ENCODE results near the gene PRRG3. TPM values are rescaled to one million over a fixed set of nuclear protein-coding genes. Genes with fewer than 3 reads are reported as not detected.

PRRG3 gene
- polyA plus RNA-seq, 3 donors: not detected

- intact Hi-C loops (cut with micrococcal nuclease): no loop called here
- no peaks in the 10 kb centered on the region for H3K36me3 Mint-ChIP-seq
- Histone ChIP-seq H3K4me1 (ENCODE audit: control insufficient read depth in 1 of 2, insufficient read depth in 2 of 2, low read length in 2 of 2) (peaks cover 6% of the 10 kb centered on the region in 2 donors), H3K9ac (ENCODE audit: insufficient read depth, low read length, poor library complexity, severe bottlenecking) (no peak overlapping the region), H3K27ac (ENCODE audit: low read depth in 1 of 2, low read length in 2 of 2) (no peak overlapping the region), H3K4me3 (replicated peaks in 1 of 3; ENCODE audit: low read depth in 2 of 3, low read length in 3 of 3) (no peak overlapping the region), H3K79me2 (ENCODE audit: insufficient read depth, low read length) (no peaks in the 10 kb centered on the region), H3K9me3 (replicated peaks in 1 of 2; ENCODE audit: control insufficient read depth in 1 of 2, insufficient read depth in 1 of 2, low read length in 2 of 2) (no peaks in the 10 kb centered on the region), H2AFZ (ENCODE audit: insufficient read depth, low read depth, low read length, poor library complexity, severe bottlenecking) (no peak overlapping the region), H4K20me1 (ENCODE audit: insufficient read depth, low read length) (no peaks in the 10 kb centered on the region), H3K36me3 (replicated peaks in 1 of 2; ENCODE audit: control insufficient read depth in 1 of 2, insufficient read depth in 2 of 2, low read length in 2 of 2) (no peaks in the 10 kb centered on the region), H3K4me2 (replicated peaks; ENCODE audit: extremely low read depth, low read length, poor library complexity, severe bottlenecking) (no peak overlapping the region), H3K27me3 (ENCODE audit: control insufficient read depth in 2 of 2, insufficient read depth in 2 of 2, low read length in 2 of 2) (no peaks in the 10 kb centered on the region)
- no peak overlapping the region for H3K27ac Mint-ChIP-seq
- H3K27me3 Mint-ChIP-seq (ENCODE audit: low read depth in 3 of 3): peaks cover 6 to 15% (median 9%) of the 10 kb centered on the region in 3 donors
- no peak for TF ChIP-seq CTCF (IDR thresholded peaks at IDR 0.05)
- WGBS (ENCODE audit: insufficient coverage): no CpG with 5 or more reads among the region's 4 CpGs
- no peaks in the 10 kb centered on the region for H3K9me3 Mint-ChIP-seq
- peaks cover 10% of the 10 kb centered on the region for H3K4me1 Mint-ChIP-seq
- H3K4me3 Mint-ChIP-seq: no peak overlapping the region
- no peak for DNase-seq
Measured at GRCh38 chrX:151729056-151729725, 33.9 kb downstream of the PRRG3 start.

GRCh38 chrX:151734446-151734845, 39.2 kb downstream of the PRRG3 start, which contains the start of gene CNGA2:
Gene CNGA2 (plus strand): TSS chrX:151734746. CDS start chrX:151738484, 3,738 bp downstream.
- H3K36me3 ChIP-seq (replicated peaks in 1 of 2; ENCODE audit: control insufficient read depth in 1 of 2, insufficient read depth in 2 of 2, low read length in 2 of 2): no peaks in the 10 kb centered on the region
- no peaks in the 10 kb centered on the region for H4K20me1 ChIP-seq (ENCODE audit: insufficient read depth, low read length)
- DNase-seq: no peak
- Mint-ChIP-seq H3K27ac (no peak within 1 kb of the TSS), H3K36me3 (no peaks in the 10 kb centered on the region), H3K27me3 (ENCODE audit: low read depth in 3 of 3) (peaks cover 6 to 14% (median 14%) of the 10 kb centered on the region in 3 donors), H3K4me1 (no peaks in the 10 kb centered on the region), H3K4me3 (no peak within 1 kb of the TSS), H3K9me3 (peaks cover 0 to 3% (median 0%) of the 10 kb centered on the region in 7 donors)
- H2AFZ ChIP-seq (ENCODE audit: insufficient read depth, low read depth, low read length, poor library complexity, severe bottlenecking): no peak within 1 kb of the TSS
- no peak within 1 kb of the TSS for H3K4me2 ChIP-seq (replicated peaks; ENCODE audit: extremely low read depth, low read length, poor library complexity, severe bottlenecking)
- no peaks in the 10 kb centered on the region for H3K9me3 ChIP-seq (replicated peaks in 1 of 2; ENCODE audit: control insufficient read depth in 1 of 2, insufficient read depth in 1 of 2, low read length in 2 of 2)
- intact Hi-C loops (cut with micrococcal nuclease): no loop called here
- 100% methylated on average over 2 of the region's 4 CpGs for WGBS (ENCODE audit: insufficient coverage)
- no peaks in the 10 kb centered on the region for H3K27me3 ChIP-seq (ENCODE audit: control insufficient read depth in 2 of 2, insufficient read depth in 2 of 2, low read length in 2 of 2)
- H3K4me3 ChIP-seq (replicated peaks in 1 of 3; ENCODE audit: low read depth in 2 of 3, low read length in 3 of 3): no peak within 1 kb of the TSS
- no peaks in the 10 kb centered on the region for H3K4me1 ChIP-seq (ENCODE audit: control insufficient read depth in 1 of 2, insufficient read depth in 2 of 2, low read length in 2 of 2)
- H3K9ac ChIP-seq (ENCODE audit: insufficient read depth, low read length, poor library complexity, severe bottlenecking): no peak within 1 kb of the TSS
- no peak for TF ChIP-seq CTCF (IDR thresholded peaks at IDR 0.05)
- H3K79me2 ChIP-seq (ENCODE audit: insufficient read depth, low read length): no peaks in the 10 kb centered on the region
- no peak within 1 kb of the TSS for H3K27ac ChIP-seq (ENCODE audit: low read depth in 1 of 2, low read length in 2 of 2)

Data from CD14-positive monocyte (primary cell).